ENCODE results near the gene CCR5AS. TPM values are rescaled to one million over a fixed set of nuclear protein-coding genes. Genes with fewer than 3 reads are reported as not detected.

Gene CCR5AS

GRCh38 chr3:46314517-46314916, 92.3 kb downstream of the CCR5AS start:
- Histone ChIP-seq H3K9me3 (no peaks in the 10 kb centered on the region), H3K27me3 (no peaks in the 10 kb centered on the region), H3K36me3 (no peaks in the 10 kb centered on the region), H3K27ac (no peak overlapping the region), H3K4me3 (no peak overlapping the region), H3K4me1 (no peaks in the 10 kb centered on the region)
- intact Hi-C loops (cut with DNase I): no loop called here
- DNase-seq (ENCODE audit: low spot score in 2 of 2): no peak
- TF ChIP-seq, protein P1, sequence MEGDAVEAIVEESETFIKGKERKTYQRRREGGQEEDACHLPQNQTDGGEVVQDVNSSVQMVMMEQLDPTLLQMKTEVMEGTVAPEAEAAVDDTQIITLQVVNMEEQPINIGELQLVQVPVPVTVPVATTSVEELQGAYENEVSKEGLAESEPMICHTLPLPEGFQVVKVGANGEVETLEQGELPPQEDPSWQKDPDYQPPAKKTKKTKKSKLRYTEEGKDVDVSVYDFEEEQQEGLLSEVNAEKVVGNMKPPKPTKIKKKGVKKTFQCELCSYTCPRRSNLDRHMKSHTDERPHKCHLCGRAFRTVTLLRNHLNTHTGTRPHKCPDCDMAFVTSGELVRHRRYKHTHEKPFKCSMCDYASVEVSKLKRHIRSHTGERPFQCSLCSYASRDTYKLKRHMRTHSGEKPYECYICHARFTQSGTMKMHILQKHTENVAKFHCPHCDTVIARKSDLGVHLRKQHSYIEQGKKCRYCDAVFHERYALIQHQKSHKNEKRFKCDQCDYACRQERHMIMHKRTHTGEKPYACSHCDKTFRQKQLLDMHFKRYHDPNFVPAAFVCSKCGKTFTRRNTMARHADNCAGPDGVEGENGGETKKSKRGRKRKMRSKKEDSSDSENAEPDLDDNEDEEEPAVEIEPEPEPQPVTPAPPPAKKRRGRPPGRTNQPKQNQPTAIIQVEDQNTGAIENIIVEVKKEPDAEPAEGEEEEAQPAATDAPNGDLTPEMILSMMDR (IDR thresholded peaks at IDR 0.05): no peak

Other genes starting within 250 kb of the CCR5AS start
- 10.2 TPM for gene CCR1, start 198.8 kb downstream of the CCR5AS start, total RNA-seq
- not detected for gene CCR3, start 164.6 kb downstream of the CCR5AS start, total RNA-seq
- 0.11 TPM for gene CCR2, start 53.0 kb downstream of the CCR5AS start, total RNA-seq
- not detected for gene CCR5, start 36.1 kb downstream of the CCR5AS start, total RNA-seq
- not detected for gene CCRL2, start 193 bp upstream of the CCR5AS start, total RNA-seq
- 1.4 TPM for gene LTF, start 57.8 kb upstream of the CCR5AS start, total RNA-seq
- not detected for gene RTP3, start 90.9 kb upstream of the CCR5AS start, total RNA-seq
- gene LRRC2, start 159.2 kb upstream of the CCR5AS start, total RNA-seq: not detected
- not detected for gene FAM240A, start 205.5 kb upstream of the CCR5AS start, total RNA-seq

All from ascending aorta (tissue), 2 donors.